Subcutaneous adipose tissue (tissue), 4 donors: ENCODE measurements around the gene TTK. TPM values are rescaled to one million over a fixed set of nuclear protein-coding genes. Genes with fewer than 3 reads are reported as not detected.

Experiments used
- total RNA-seq, 4 donors: library from RNA; depleted of rRNA; stranded (reverse); fragments of >200 nt; gene quantifications; one replicate each; pipeline ENCODE4 v1.1.0, GENCODE V29; 2016
- TF ChIP-seq, protein P1 (sequence below): fragments of 450-650 bp; IDR thresholded peaks from one replicate; pipeline ENCODE4 v1.5.1; 2016; ENCODE audit warnings: low read depth, mild to moderate bottlenecking, control low read depth, antibody characterized with exemption, moderate library complexity

TTK gene
- 1 to 10 TPM in 2 of 4 donors, under 1 TPM in 1, not detected in 1; 0.16 to 2.7 (median 1.1) TPM for total RNA-seq

DNA sequence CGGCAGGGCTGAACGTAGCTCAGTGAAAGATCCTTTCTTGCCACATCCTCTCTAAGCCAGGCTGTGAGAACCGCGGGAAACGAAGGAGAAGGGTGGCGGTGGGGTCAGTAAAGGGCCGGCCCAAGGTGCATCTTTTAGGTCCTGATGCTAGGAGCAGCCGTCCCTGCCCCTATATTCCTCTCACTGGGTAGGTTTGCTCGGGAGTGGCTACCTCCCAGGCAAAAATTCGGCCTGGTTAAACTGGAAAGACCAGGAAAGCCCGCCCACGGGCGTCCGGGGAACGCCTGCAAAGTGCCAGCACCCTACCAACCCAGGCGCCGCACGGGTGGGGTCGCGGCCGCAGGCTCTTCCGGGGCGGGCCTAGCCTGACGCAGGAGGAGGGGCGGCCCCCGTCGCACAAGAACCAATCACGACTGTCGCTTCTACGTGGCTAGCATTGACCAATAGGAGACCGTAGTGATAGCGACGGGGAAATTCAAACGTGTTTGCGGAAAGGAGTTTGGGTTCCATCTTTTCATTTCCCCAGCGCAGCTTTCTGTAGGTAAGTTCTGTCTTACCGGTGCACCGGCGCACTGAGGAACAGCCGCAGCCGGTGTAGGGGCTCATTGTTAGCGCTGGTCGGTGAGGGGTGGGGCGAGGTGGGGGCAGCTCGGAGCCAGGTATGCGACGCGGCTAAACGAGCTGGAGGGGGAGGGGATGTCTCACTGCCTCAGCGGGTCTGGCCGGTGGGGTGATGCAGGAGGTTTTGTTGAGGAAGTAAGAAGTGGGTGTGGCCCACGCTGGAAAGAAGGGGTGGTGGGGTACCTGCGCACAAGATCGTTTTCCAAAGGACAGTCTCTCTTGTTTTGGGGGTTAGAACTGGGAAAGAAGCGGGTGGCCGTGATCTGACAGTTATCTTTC lies at the start of gene TTK:
Gene TTK, plus strand, starts transcription at position 477 of the 900 bp plus-strand sequence. CDS start 1,195 bp downstream, outside the sequence.
- TF ChIP-seq, protein P1, sequence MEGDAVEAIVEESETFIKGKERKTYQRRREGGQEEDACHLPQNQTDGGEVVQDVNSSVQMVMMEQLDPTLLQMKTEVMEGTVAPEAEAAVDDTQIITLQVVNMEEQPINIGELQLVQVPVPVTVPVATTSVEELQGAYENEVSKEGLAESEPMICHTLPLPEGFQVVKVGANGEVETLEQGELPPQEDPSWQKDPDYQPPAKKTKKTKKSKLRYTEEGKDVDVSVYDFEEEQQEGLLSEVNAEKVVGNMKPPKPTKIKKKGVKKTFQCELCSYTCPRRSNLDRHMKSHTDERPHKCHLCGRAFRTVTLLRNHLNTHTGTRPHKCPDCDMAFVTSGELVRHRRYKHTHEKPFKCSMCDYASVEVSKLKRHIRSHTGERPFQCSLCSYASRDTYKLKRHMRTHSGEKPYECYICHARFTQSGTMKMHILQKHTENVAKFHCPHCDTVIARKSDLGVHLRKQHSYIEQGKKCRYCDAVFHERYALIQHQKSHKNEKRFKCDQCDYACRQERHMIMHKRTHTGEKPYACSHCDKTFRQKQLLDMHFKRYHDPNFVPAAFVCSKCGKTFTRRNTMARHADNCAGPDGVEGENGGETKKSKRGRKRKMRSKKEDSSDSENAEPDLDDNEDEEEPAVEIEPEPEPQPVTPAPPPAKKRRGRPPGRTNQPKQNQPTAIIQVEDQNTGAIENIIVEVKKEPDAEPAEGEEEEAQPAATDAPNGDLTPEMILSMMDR = no peak

DNA sequence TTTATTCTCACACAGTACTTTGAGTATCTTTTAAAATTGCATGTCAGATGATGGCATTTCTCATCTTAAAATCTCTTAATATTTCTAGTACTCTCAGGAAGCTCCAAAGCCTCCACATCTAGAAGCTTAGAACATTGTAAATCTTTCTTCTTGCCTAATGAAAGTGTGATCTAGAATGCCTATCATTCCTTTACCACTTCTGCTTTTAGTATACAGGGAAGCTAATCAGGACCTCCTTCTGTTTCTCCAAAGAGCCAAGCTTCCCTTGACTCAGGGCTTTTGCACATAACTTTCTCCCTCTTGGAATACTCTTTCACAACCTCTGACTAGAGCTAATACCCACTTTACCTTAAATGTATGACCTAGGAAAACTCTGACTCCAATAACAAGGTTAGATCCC lies 49.6 kb upstream of the TTK start:
- TF ChIP-seq, protein P1 = no peak

DNA sequence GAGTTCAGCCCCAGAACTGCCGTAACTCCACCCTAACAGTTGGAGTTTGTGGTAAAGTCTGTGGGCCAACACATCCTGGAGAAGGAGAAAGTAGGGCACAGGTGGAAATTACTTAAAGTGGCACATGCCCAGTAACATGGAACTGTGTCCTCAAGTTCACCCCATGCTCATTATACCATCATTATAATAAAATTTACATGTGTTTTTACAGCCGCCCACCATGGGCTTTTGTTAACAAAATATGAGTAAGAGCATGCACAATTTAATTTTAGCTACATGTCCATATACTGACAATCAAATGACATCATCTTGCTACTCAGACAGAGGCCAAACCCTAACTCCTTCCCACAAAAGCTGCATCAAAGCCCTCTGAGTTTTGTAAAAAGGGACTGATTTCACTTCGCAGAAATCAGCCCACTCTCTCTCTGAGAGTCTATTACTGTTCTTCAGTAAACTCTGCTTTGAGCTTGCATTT lies 39.8 kb upstream of the TTK start:
- TF ChIP-seq, protein P1 = no peak

DNA sequence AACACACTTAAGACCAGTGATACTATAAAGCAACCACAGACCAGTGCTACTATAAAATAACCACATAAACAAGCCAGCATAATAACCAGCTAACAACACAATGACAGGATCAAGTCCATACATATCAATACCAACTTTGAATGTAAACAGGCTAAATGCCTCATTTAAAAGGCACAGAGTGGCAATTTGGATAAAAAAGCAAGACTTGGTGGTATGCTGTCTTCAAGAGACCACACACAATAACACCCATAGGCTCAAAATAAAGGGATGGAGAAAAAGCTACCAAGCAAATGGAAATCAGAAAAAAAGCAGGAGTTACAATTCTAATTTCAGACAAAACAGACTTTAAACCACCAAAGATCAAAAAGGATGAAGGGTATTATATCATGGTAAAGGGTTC lies 37.3 kb upstream of the TTK start:
- TF ChIP-seq, protein P1 = no peak

DNA sequence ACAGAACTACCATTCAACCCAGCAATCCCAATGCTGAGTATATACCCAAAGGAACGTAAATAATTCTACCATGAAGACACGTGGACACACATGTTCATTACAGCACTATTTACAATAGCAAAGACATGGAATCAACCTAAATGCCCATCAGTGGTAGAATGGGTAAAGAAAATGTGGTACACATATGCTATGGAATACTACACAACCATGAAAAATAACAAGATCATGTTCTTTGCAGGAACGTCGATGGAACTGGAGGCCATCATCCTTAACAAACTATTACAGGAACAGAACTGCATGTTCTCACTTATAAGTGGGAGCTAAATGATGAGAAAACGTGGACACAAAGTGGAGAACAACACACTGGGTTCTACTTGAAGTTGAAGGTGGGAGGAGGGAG lies 34.7 kb upstream of the TTK start:
- TF ChIP-seq, protein P1 = no peak

DNA sequence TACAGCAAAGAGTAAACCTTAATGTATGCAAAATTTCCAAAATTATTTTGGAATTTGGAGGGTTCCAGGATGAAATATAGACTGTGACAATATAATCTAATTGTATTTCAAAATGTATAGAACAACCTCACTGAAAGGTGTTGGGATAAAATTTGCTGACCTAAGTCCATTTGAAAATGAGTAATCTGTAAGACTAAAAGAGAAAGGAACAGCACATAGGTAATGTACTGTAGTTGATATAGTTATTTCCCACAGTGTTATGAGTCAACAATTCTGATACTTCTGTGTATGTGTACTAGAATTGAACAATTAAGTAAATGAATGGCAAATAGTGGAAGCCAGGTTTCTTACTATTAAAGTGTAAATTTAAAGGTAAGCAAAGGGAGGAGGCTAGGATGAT lies 33.3 kb upstream of the TTK start:
- TF ChIP-seq, protein P1 = no peak

DNA sequence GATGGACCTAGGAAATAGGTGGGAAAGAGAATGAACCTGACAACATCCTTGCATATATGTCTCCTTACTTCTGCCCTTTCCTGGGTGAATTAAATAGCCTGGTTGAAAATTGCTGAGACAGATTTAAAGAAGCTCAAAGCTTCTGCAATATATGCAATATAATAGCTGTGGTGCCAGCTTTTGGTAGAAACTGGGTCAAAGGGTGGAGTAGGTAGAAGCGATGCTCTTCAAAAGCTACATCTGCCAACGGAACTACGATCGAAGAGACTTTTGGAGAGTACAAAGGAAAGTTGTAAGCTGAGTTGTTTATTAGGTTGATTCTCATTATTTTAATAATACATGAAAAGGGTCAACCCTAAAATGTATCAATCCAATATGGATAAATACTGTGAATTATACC lies 22.8 kb upstream of the TTK start:
- TF ChIP-seq, protein P1 = no peak
